H1 (cell line): ENCODE data around the gene METRNL. TPM values are rescaled to one million over a fixed set of nuclear protein-coding genes. Genes with fewer than 3 reads are reported as not detected.

Source experiments
- GTF2F1 ChIP-seq: IDR thresholded peaks from 2 replicates; pipeline ENCODE4 v1.6.1; 2012; ENCODE audit warnings: low read depth, low read length, improper control_type of control experiment, borderline replicate concordance
- RAD21 ChIP-seq, 2 experiments: IDR thresholded peaks in 1 of 2; conservative IDR thresholded peaks in 1 of 2; 2 replicates each; pipeline ENCODE4 v1.6.1; 2011; ENCODE audit warnings: low read depth in 2 of 2, low read length in 2 of 2, improper control_type of control experiment in 1 of 2, inconsistent platforms in 1 of 2, mild to moderate bottlenecking in 1 of 2, moderate library complexity in 1 of 2
- SP2 ChIP-seq: IDR thresholded peaks from 2 replicates; pipeline ENCODE4 v1.6.1; 2012; ENCODE audit warnings: mild to moderate bottlenecking, low read length, inconsistent platforms
- TAF7 ChIP-seq: optimal IDR thresholded peaks from 2 replicates; pipeline ENCODE3; 2011; ENCODE audit warnings: low read depth, mild to moderate bottlenecking, inconsistent platforms, low read length, moderate library complexity, borderline replicate concordance
- polyA plus RNA-seq, 7 experiments: library from polyadenylated mRNA; depleted of rRNA in 3 of 7; stranded (reverse) in 5 of 7; unstranded in 2 of 7; fragments of >200 nt in 5 of 7; fragments of 200-250 nt in 2 of 7; gene quantifications; 1 replicate in 5 of 7; 2 replicates in 1 of 7; 4 replicates in 1 of 7; pipeline versions ENCODE4 v1.2.1 to v1.2.3, GENCODE V29; 2011 to 2013; ENCODE audit warnings: missing spikeins in 2 of 7, mixed read lengths in 2 of 7
- total RNA-seq: library from RNA; stranded (reverse); fragmentation: NEBNext Ultra II Directional; extraction: Animal tissue kit (Norgen Biotek cat#: 25700); gene quantifications from 2 replicates; pipeline ENCODE4 v1.2.1, GENCODE V29; 2021

The METRNL gene
- total and polyA plus RNA-seq, 2 of the 8 experiments (the other 6 are each of a cell fraction or from before 2014, with no cell fraction given): 13.9 to 14.2 TPM

GRCh38 chr17:83136931-83137330, 57.5 kb downstream of the METRNL start (continued):
- TF ChIP-seq RAD21 (IDR thresholded peaks at IDR 0.05 in 1 of 2, conservative IDR thresholded peaks at IDR 0.05 in 1 of 2; ENCODE audit: low read depth in 2 of 2, low read length in 2 of 2) (no peak), GTF2F1 (no peak), SP2 (no peak), TAF7 (no peak)
